Measurements from ENCODE around the gene DCST1. TPM values are rescaled to one million over a fixed set of nuclear protein-coding genes. Genes with fewer than 3 reads are reported as not detected.

The DCST1 gene
- total and polyA plus RNA-seq, 2 of the 8 experiments (the other 6 are each of a cell fraction or from before 2014, with no cell fraction given): not detected

GRCh38 chr1:155063550-155064110 lies 30.0 kb downstream of the DCST1 start, which contains the start of gene EFNA4 (continued):
- TF ChIP-seq FOSL1 (IDR thresholded peaks at IDR 0.05; ENCODE audit: insufficient read depth, low read depth, low read length): no peak
- TF ChIP-seq GTF2F1 (IDR thresholded peaks at IDR 0.05; ENCODE audit: borderline replicate concordance, low read depth, low read length): no peak
- TF ChIP-seq TBP (IDR thresholded peaks at IDR 0.05; ENCODE audit: low read depth, low read length): peak; percentile 76
- TF ChIP-seq MAX (IDR thresholded peaks at IDR 0.05): peak; percentile 27; the same call in 1 of the 2 replicates
- peak; percentile 87 for TF ChIP-seq KDM4A (IDR thresholded peaks at IDR 0.05; ENCODE audit: low read depth, low read length, severe bottlenecking)
- TF ChIP-seq CTCF (IDR thresholded peaks at IDR 0.05; ENCODE audit: control extremely low read depth in 1 of 3, insufficient read depth in 1 of 3, low read depth in 1 of 3, low read length in 3 of 3): no peak
- no peak for TF ChIP-seq ZNF274 (IDR thresholded peaks at IDR 0.05; ENCODE audit: borderline replicate concordance, extremely low read depth, low read length)
- TF ChIP-seq HDAC2 (IDR thresholded peaks at IDR 0.05; ENCODE audit: borderline replicate concordance in 1 of 2, low read depth in 2 of 2, low read length in 2 of 2): no peak
- no peak for TF ChIP-seq RFX5 (IDR thresholded peaks at IDR 0.05; ENCODE audit: borderline replicate concordance, low read depth, low read length)
- TF ChIP-seq RBBP5 (IDR thresholded peaks at IDR 0.05; ENCODE audit: borderline replicate concordance, low read depth, low read length): peak; percentile 75; the same call in 1 of the 2 replicates
- no peak for TF ChIP-seq SAP30 (IDR thresholded peaks at IDR 0.05; ENCODE audit: insufficient read depth, insufficient replicate concordance, low read length)
- TF ChIP-seq SP1 (IDR thresholded peaks at IDR 0.05; ENCODE audit: low read depth, low read length): peak; percentile 68
- TF ChIP-seq CEBPB (IDR thresholded peaks at IDR 0.05; ENCODE audit: low read depth, low read length): no peak
- TF ChIP-seq MAFK (IDR thresholded peaks at IDR 0.05; ENCODE audit: low read depth, low read length): no peak
- TF ChIP-seq EGR1 (IDR thresholded peaks at IDR 0.05; ENCODE audit: borderline replicate concordance, low read depth, low read length): no peak
- TF ChIP-seq ASH2L (IDR thresholded peaks at IDR 0.05; ENCODE audit: low read length): peak; percentile 84
- TF ChIP-seq CBX8 (IDR thresholded peaks at IDR 0.05; ENCODE audit: borderline replicate concordance, low read depth, low read length): no peak
- TF ChIP-seq JUN (IDR thresholded peaks at IDR 0.05; ENCODE audit: low read depth, low read length): no peak
- no peak for TF ChIP-seq CHD1 (IDR thresholded peaks at IDR 0.05; ENCODE audit: low read depth, low read length)
- TF ChIP-seq TAF7 (optimal IDR thresholded peaks at IDR 0.05; ENCODE audit: borderline replicate concordance, low read depth, low read length): peak; percentile 76
- TF ChIP-seq KDM5A (IDR thresholded peaks at IDR 0.05; ENCODE audit: low read length): no peak
- no peak for TF ChIP-seq YY1 (IDR thresholded peaks at IDR 0.05; ENCODE audit: low read depth, low read length)
- no peak for TF ChIP-seq BRCA1 (IDR thresholded peaks at IDR 0.05; ENCODE audit: low read depth, low read length)
